SK-N-MC (cell line): Measurements from ENCODE around the gene AGPAT2.

Experiments
- EZH2 ChIP-seq: fragments of 200-600 bp; sonication (generic); IDR thresholded peaks from one replicate; pipeline ENCODE4 v1.6.1; 2017; ENCODE audit warnings: antibody characterized with exemption
- POLR2AphosphoS5 ChIP-seq: IDR thresholded peaks from 2 replicates; pipeline ENCODE4 v1.6.1; 2012; ENCODE audit warnings: mild to moderate bottlenecking, low read depth, low read length, borderline replicate concordance

DNA sequence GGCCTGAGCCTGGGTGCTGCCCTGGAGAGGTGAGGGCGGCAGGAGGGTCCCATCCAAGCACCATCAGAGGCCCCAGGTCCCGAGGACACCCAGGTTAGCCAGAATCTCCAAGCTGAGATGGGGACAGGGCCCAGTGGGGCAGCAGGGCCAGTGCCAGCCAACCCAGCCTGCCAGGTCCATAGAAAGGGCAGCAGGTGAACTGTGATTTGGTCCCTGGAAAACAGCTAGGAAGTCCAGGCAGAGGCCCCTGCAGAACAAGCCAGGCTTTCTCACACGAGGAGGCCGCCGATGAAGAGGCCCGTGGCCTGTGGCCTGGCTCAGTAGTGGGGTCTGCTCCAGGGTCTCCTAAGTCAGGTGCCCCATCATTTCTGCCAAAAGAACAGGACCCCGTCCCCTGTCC, 2.0 kb downstream of the AGPAT2 start:
- TF ChIP-seq POLR2AphosphoS5 (no peak), EZH2 (no peak)
